Measurements from ENCODE around the gene RNU6-1.

- TF ChIP-seq POLR2AphosphoS5 (IDR thresholded peaks at IDR 0.05): no peak
- TF ChIP-seq, protein P1, sequence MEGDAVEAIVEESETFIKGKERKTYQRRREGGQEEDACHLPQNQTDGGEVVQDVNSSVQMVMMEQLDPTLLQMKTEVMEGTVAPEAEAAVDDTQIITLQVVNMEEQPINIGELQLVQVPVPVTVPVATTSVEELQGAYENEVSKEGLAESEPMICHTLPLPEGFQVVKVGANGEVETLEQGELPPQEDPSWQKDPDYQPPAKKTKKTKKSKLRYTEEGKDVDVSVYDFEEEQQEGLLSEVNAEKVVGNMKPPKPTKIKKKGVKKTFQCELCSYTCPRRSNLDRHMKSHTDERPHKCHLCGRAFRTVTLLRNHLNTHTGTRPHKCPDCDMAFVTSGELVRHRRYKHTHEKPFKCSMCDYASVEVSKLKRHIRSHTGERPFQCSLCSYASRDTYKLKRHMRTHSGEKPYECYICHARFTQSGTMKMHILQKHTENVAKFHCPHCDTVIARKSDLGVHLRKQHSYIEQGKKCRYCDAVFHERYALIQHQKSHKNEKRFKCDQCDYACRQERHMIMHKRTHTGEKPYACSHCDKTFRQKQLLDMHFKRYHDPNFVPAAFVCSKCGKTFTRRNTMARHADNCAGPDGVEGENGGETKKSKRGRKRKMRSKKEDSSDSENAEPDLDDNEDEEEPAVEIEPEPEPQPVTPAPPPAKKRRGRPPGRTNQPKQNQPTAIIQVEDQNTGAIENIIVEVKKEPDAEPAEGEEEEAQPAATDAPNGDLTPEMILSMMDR (IDR thresholded peaks at IDR 0.05): no peak
- no peak for TF ChIP-seq EP300 (IDR thresholded peaks at IDR 0.05)
- no peak for TF ChIP-seq POLR2A (IDR thresholded peaks at IDR 0.05)
Measured at GRCh38 chr15:67803996-67804843, 35.6 kb downstream of the RNU6-1 start.

Measured in suprapubic skin (tissue), 4 donors.